HL-60 (cell line): Measurements from ENCODE around the gene CCDC82.

Experiments
- DNase-seq, 2 experiments: peaks; one replicate each; pipeline ENCODE4 v3.0.0-alpha.2; 2010 to 2020; ENCODE audit warnings: low read depth in 1 of 2, low spot score in 1 of 2
- H3K27ac ChIP-seq: fragments of 250-450 bp; sonication (Bioruptor Pico); replicated peaks from 2 replicates; pipeline ENCODE4 v1.5.1; 2020; ENCODE audit warnings: mild to moderate bottlenecking, moderate library complexity
- H3K27me3 ChIP-seq: fragments of 250-450 bp; sonication (Bioruptor Pico); 2 replicates; pipeline ENCODE4 v1.5.1; 2021; ENCODE audit warnings: mild to moderate bottlenecking, moderate library complexity; ENCODE audit not compliant: insufficient read depth, poor library complexity, severe bottlenecking
- H3K4me3 ChIP-seq: replicated peaks from 2 replicates; pipeline ENCODE4 v1.5.1; 2011; ENCODE audit warnings: mild to moderate bottlenecking, control low read depth, low read length; ENCODE audit not compliant: insufficient read depth
- CTCF ChIP-seq: IDR thresholded peaks from one replicate; pipeline ENCODE4 v1.5.1; 2011; ENCODE audit warnings: low read length, control low read depth, inconsistent platforms; ENCODE audit not compliant: insufficient read depth
- GABPA ChIP-seq: IDR thresholded peaks from 2 replicates; pipeline ENCODE4 v1.6.1; 2012; ENCODE audit warnings: low read depth
- POLR2AphosphoS5 ChIP-seq: IDR thresholded peaks from 2 replicates; pipeline ENCODE4 v1.6.1; 2012; ENCODE audit warnings: low read depth
- REST ChIP-seq: IDR thresholded peaks from 2 replicates; pipeline ENCODE4 v1.6.1; 2012; ENCODE audit warnings: low read depth; ENCODE audit not compliant: insufficient replicate concordance
- SPI1 ChIP-seq: IDR thresholded peaks from 2 replicates; pipeline ENCODE4 v1.6.1; 2012; ENCODE audit warnings: low read depth, mild to moderate bottlenecking, borderline replicate concordance

The CCDC82 gene

GRCh38 chr11:96340555-96340885 lies 49.2 kb downstream of the CCDC82 start:
- DNase-seq, result no peak
- TF ChIP-seq REST (no peak), SPI1 (no peak), CTCF (no peak), GABPA (no peak), POLR2AphosphoS5 (no peak)
- Histone ChIP-seq H3K27me3 (no peaks in the 10 kb centered on the region), H3K4me3 (no peak overlapping the region), H3K27ac (no peak overlapping the region)

DNA sequence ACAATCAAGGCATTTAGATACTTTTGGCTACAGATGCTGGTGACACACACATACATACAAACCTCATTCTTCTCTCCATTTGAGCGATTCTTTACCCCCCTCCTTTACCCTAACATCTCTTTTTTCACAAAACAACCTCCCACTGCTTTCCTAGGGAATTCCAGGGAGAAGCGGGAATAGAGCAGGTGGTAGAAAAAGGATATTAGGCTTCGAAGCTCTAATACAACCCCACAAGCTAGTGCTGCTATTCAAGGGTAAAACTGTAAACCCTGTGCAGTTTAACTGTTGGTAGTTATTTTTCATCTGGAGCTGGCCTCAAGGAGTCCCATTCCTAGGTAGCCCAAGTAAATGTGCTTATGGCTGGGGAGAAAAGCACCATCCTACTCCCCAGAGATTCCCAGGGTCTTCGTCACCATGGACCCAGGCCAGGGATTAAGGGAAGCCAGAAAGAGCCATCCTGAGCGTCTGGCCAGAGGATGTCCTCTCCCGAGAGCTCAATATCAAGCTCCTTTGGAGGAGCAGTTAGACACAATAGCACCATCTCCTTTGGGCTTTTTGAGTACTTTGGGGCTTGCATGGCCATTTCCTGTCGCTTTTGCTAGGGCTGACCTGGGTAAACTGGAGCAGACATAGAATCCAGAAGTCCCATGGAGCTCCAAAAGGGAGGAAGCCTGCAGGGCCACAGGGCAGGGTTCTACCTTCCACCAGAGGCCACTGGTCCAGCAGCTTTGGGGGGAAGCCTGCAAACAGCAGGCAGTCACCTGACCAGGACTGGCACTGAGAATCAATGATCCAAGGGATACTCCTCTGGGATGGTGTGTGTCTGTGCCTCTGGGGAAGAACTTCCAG lies 49.8 kb downstream of the CCDC82 start:
- H3K4me3 ChIP-seq, result no peak overlapping the region
- TF ChIP-seq GABPA (no peak), POLR2AphosphoS5 (no peak), REST (no peak), CTCF (no peak), SPI1 (no peak)
- no peak for DNase-seq
- no peaks in the 10 kb centered on the region for H3K27me3 ChIP-seq
- no peak overlapping the region for H3K27ac ChIP-seq

GRCh38 chr11:96338910-96339705 lies 50.6 kb downstream of the CCDC82 start:
- DNase-seq, result peak; percentile 11 to 24
- no peak overlapping the region for H3K27ac ChIP-seq
- TF ChIP-seq REST, result no peak
- TF ChIP-seq CTCF, result no peak
- TF ChIP-seq POLR2AphosphoS5, result no peak
- no peak for TF ChIP-seq SPI1
- no peak for TF ChIP-seq GABPA
- no peaks in the 10 kb centered on the region for H3K27me3 ChIP-seq
- H3K4me3 ChIP-seq, result no peak overlapping the region
